Peyer's patch (tissue), 4 donors: ENCODE results near the gene ANO4.

Source experiments
- CTCF ChIP-seq, 6 experiments: fragments of 450-650 bp in 4 of 6; fragments of 200-600 bp in 2 of 6; sonication (generic) in 1 of 6; IDR thresholded peaks; one replicate each; pipeline ENCODE4 v1.5.1; 2017 to 2019; ENCODE audit warnings: antibody characterized with exemption in 6 of 6, mild to moderate bottlenecking in 3 of 6, moderate library complexity in 1 of 6
- POLR2A ChIP-seq, 2 donors: fragments of 450-650 bp; IDR thresholded peaks; one replicate each; pipeline ENCODE4 v1.5.1; 2017; ENCODE audit warnings: antibody characterized with exemption in 2 of 2, mild to moderate bottlenecking in 2 of 2, moderate library complexity in 2 of 2

GRCh38 chr12:100793182-100793581 is 1.4 kb upstream of the ANO4 start:
- no peak for TF ChIP-seq CTCF (IDR thresholded peaks at IDR 0.05)
- no peak for TF ChIP-seq POLR2A (IDR thresholded peaks at IDR 0.05)
